Mesodermal cell (in vitro differentiated cells): ENCODE measurements around the gene TPSD1.

Experiments used
- H3K27ac ChIP-seq: 2 replicates; pipeline ENCODE4 v1.7.0; 2013; ENCODE audit warnings: mild to moderate bottlenecking, low read depth, low read length, moderate library complexity; ENCODE audit not compliant: severe bottlenecking
- H3K36me3 ChIP-seq: 2 replicates; pipeline ENCODE4 v1.7.1; 2013; ENCODE audit warnings: mild to moderate bottlenecking, low read length, moderate library complexity; ENCODE audit not compliant: control insufficient read depth, insufficient read depth
- H3K4me1 ChIP-seq: one replicate; pipeline ENCODE4 v1.7.1; 2013; ENCODE audit warnings: mild to moderate bottlenecking, low read length; ENCODE audit not compliant: insufficient read depth, control insufficient read depth, poor library complexity, severe bottlenecking
- H3K4me3 ChIP-seq: 2 replicates; pipeline ENCODE4 v1.7.0; 2013; ENCODE audit warnings: low read length, control low read depth, mild to moderate bottlenecking; ENCODE audit not compliant: insufficient read depth, poor library complexity, severe bottlenecking; ENCODE audit errors: extremely low read depth
- H3K9me3 ChIP-seq: 2 replicates; pipeline ENCODE4 v1.7.1; 2013; ENCODE audit warnings: mild to moderate bottlenecking, low read length, moderate library complexity; ENCODE audit not compliant: control insufficient read depth
- WGBS, 2 experiments: methylation state at CpG; one replicate each; pipeline ENCODE4 v1.1.5; 2013; ENCODE audit warnings: missing lambda C conversion rate in 2 of 2; ENCODE audit not compliant: insufficient coverage in 2 of 2; 5-methylcytosine and 5-hydroxymethylcytosine counted together

Gene TPSD1

DNA sequence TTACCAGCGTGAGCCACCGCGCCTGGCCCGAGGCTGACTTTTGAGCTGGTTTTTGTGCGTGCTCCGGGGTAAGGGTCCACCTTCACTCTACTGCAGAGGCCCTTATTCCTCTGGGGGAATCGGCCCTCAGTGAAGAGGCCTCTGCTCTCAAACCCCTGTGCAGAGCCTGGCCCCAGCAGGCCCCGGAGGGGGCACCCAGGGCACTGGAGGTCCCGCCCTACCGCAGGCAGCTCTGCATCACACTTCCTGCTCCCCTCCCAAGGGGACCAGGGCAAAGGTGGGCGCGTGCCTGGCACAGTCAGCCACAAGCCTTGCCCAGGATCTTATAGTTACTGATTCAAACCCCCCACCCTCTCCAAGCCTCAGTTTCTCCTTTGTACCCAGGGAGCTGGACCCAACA, 50.0 kb downstream of the TPSD1 start:
- no peak overlapping the region for H3K4me3 ChIP-seq

DNA sequence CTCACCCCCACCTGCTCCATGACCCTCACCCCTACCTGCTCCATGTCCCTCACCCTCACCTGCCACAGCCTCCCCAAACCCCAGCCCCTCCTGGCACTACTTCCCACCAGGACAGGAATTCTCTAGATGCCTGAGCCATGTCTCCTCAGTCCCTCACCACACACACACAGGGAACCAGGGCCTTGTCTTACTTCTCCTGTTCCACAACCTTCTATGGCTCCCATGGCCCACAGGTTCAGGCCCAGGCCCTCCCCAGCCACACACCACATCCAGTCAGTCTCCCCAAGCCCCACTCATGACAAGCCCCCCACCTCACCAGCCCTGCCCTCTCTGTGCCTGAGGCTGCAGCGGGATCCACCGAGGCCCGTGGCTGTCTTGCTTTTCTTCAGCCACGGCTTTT, 50.5 kb downstream of the TPSD1 start:
- H3K9me3 ChIP-seq, result no peaks in the 10 kb centered on the region
- no peak overlapping the region for H3K27ac ChIP-seq
- no peaks in the 10 kb centered on the region for H3K36me3 ChIP-seq
- no peak overlapping the region for H3K4me3 ChIP-seq
- peaks cover 4% of the 10 kb centered on the region for H3K4me1 ChIP-seq
- WGBS, 2 experiments, result 60 to 75% methylated on average over 1 to 4 of the region's 4 CpGs

More for the DNA sequence above, 50.0 kb downstream of the TPSD1 start:
- Histone ChIP-seq H3K9me3 (no peaks in the 10 kb centered on the region), H3K27ac (no peak overlapping the region), H3K4me1 (no peaks in the 10 kb centered on the region), H3K36me3 (no peaks in the 10 kb centered on the region)
- 83 to 88% methylated on average over 11 to 12 of the region's 12 CpGs for WGBS, 2 experiments

GRCh38 chr16:1308036-1308976, 52.4 kb downstream of the TPSD1 start:
- H3K4me1 ChIP-seq, result peaks cover 10% of the 10 kb centered on the region
- peaks cover 19% of the 10 kb centered on the region for H3K36me3 ChIP-seq
- WGBS, 2 experiments, result 11 to 28% methylated on average over 7 to 18 of the region's 43 CpGs
- H3K9me3 ChIP-seq, result no peaks in the 10 kb centered on the region
- H3K27ac ChIP-seq, result peak overlapping the region; percentile 100
- H3K4me3 ChIP-seq, result peak overlapping the region; percentile 51
